Activated naive CD4-positive, alpha-beta T cell treated with anti-CD3 and anti-CD28 coated beads, Interleukin-2, amount 10 ng/mL, durations not matched to agents 7 days and 5 days (primary cell): Measurements from ENCODE around the gene CCBE1.
"Not testable (repeated sequence)": the region's sequence is repeated elsewhere in the genome, so short reads cannot be mapped to it uniquely, and the experiment has no call there.

Experiments
- CTCF ChIA-PET: fragments of 350-600 bp; sonication (Branson Sonifier 250); formaldehyde crosslinking; loops from one replicate; lab custom pipeline; 2021; ENCODE audit warnings: antibody characterized with exemption; lab: Charles Lee
- DNase-seq: peaks from one replicate; pipeline ENCODE4 v3.0.0-alpha.2; 2020
- H3K27ac Mint-ChIP-seq: one replicate; pipeline ENCODE4 v1.8.0; 2021; ENCODE audit warnings: mild to moderate bottlenecking, moderate library complexity, mixed read lengths
- H3K27me3 Mint-ChIP-seq: one replicate; pipeline ENCODE4 v1.8.0; 2021; ENCODE audit warnings: mild to moderate bottlenecking, mixed read lengths
- H3K36me3 Mint-ChIP-seq: one replicate; pipeline ENCODE4 v1.8.0; 2021; ENCODE audit warnings: mixed read lengths
- H3K4me1 Mint-ChIP-seq: one replicate; pipeline ENCODE4 v1.8.0; 2021; ENCODE audit warnings: mixed read lengths
- H3K4me3 Mint-ChIP-seq: one replicate; pipeline ENCODE4 v1.8.0; 2021; ENCODE audit warnings: mild to moderate bottlenecking, moderate library complexity, mixed read lengths
- H3K9me3 Mint-ChIP-seq: one replicate; pipeline ENCODE4 v1.8.0; 2021; ENCODE audit warnings: mixed read lengths

Gene CCBE1

DNA sequence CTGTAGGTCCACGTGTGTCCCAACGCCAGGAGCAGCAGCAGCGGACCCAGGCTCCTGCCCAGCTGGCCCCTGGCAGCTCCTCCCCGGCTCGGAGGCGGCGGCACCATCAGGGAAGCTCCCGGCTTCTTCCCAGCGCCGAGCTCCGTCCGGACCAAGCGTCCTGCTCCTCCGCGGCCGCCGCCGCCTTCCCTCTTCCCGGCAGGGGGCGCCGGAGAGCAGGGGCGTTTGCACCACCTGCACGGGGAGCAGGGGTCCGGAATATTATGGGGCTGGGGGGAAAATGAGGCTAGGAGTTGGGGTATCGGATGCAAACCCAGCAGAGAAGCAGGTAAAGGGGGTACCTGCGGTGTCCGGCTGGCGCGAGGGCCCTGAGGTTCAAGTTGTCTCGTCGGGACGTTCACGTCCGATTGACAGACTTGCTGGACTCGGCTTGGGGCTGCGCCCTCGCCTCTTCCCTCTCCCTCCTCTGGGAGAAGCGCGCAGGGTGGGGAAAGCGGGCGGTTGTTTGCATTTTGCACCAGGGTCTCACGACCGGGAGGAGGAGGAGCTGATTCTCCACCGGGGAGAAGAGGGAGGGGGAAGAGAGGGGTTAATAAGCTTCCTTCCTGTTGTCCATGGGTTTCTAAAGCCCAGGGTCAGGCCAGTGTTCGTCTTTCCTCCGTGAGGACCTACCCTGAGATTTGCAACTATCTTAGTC lies at the start of gene CCBE1:
Gene CCBE1 (minus strand): TSS at position 188 of the 697 bp plus-strand sequence.
- Mint-ChIP-seq H3K27me3 (peaks cover 48% of the 10 kb centered on the region), H3K9me3 (no peaks in the 10 kb centered on the region), H3K4me3 (no peak within 1 kb of the TSS), H3K4me1 (peaks cover 7% of the 10 kb centered on the region), H3K27ac (no peak within 1 kb of the TSS), H3K36me3 (no peaks in the 10 kb centered on the region)
- CTCF ChIA-PET = interaction anchor here (0.6 to 1.7 kb wide), 11 partner anchors 12 to 937 kb away, joined by 3 to 22 read pairs (median 3); no protein-coding TSS in a partner anchor
- peak; percentile 53 for DNase-seq

DNA sequence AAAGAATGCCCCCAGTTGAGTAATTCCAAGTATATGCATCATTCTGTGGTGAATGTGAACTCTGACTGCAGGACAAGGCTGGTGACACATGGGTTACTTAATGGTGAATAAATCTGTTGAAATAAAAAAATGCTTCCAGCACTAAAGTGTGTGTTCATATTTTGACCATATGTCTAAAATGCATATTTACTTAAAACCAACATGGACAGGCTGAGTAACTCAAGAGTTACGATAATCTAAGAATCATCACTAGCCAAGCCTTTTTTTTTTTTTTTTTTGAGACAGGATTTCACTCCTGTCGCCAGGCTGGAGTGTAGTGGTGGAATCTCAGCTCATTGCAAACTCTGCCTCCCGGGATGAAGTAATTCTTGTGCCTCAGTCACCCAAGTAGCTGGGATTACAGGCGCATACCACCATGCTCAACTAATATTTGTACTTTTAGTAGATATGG lies 47.1 kb upstream of the CCBE1 start:
- DNase-seq = no peak
- Mint-ChIP-seq H3K4me3 (no peak overlapping the region), H3K4me1 (no peaks in the 10 kb centered on the region), H3K9me3 (no peaks in the 10 kb centered on the region), H3K27me3 (peaks cover 3% of the 10 kb centered on the region), H3K36me3 (no peaks in the 10 kb centered on the region), H3K27ac (no peak overlapping the region)
- CTCF ChIA-PET = no interaction called here

DNA sequence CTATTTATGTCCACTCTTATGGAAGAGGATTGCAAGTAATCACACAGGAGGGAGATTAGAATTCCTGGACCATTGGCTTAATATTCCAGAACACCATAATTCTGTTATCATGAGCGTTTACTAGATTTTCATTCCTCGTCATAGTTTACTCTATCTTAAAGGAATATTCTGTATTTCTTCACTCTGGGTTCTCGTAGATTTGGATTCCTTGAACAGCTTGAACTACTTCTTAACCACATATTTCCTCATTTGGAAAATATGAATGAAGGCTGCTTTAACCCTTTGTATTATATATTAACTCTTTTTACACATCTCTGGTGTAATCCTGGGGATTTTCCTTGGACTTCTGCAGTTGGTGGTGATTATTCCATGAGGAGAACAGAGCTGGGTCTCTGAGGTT lies 46.3 kb upstream of the CCBE1 start:
- Mint-ChIP-seq H3K4me3 (no peak overlapping the region), H3K27me3 (peaks cover 3% of the 10 kb centered on the region), H3K36me3 (no peaks in the 10 kb centered on the region), H3K9me3 (peaks cover 2% of the 10 kb centered on the region), H3K4me1 (no peaks in the 10 kb centered on the region), H3K27ac (no peak overlapping the region)
- no peak for DNase-seq
- CTCF ChIA-PET = no interaction called here

DNA sequence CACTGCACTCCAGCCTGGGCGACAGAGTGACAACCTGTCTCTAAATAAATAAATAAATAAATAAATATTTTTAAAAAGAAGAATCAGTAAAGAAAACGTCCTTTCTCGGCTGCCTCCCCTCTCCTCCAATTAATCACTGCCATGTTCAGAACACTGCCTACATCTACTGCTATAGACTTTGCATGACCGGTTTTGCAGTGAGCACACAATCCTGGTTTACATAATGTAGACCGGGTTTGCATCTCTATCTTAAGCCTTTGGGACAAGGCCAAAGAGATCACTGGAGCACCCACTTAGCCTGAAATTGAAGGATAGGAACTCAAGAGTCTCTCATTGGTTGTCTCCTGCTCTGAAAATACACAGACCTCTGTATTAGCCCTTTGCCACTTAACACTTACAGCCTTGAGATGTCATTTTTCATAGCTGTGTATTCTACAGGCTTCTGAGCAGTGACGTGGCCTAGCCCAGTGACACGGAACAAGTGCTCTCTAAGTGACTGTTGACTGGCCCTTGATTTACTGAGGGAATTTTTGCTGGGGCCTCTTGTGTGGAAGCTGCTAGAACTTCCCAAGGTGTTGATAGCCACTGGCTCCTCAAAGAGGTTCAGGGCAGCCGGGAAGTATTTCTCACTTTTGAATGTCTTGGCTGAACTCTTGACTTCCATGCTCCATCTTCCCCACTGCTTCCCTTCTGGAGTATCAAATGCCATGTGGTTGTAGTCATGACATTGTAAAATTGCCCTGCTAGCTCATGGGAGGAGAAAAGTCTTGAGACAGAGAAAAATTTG lies 45.3 kb upstream of the CCBE1 start:
- no peak overlapping the region for H3K27ac Mint-ChIP-seq
- no peaks in the 10 kb centered on the region for H3K36me3 Mint-ChIP-seq
- H3K4me3 Mint-ChIP-seq = no peak overlapping the region
- DNase-seq = no peak
- peaks cover 3% of the 10 kb centered on the region for H3K27me3 Mint-ChIP-seq
- H3K9me3 Mint-ChIP-seq = peaks cover 2% of the 10 kb centered on the region
- no peaks in the 10 kb centered on the region for H3K4me1 Mint-ChIP-seq
- CTCF ChIA-PET = no interaction called here

GRCh38 chr18:59740141-59740540 lies 42.9 kb upstream of the CCBE1 start:
- Mint-ChIP-seq H3K27me3 (peaks cover 3% of the 10 kb centered on the region), H3K4me1 (no peaks in the 10 kb centered on the region), H3K27ac (no peak overlapping the region), H3K9me3 (peaks cover 2% of the 10 kb centered on the region), H3K36me3 (no peaks in the 10 kb centered on the region), H3K4me3 (no peak overlapping the region)
- CTCF ChIA-PET = no interaction called here
- DNase-seq = no peak

- peaks cover 2% of the 10 kb centered on the region for H3K9me3 Mint-ChIP-seq
- H3K4me3 Mint-ChIP-seq = no peak overlapping the region
- H3K36me3 Mint-ChIP-seq = no peaks in the 10 kb centered on the region
- no peaks in the 10 kb centered on the region for H3K27me3 Mint-ChIP-seq
- CTCF ChIA-PET = no interaction called here
- no peaks in the 10 kb centered on the region for H3K4me1 Mint-ChIP-seq
- no peak for DNase-seq
- H3K27ac Mint-ChIP-seq = no peak overlapping the region
Measured at GRCh38 chr18:59737776-59738300, 40.6 kb upstream of the CCBE1 start.

- DNase-seq, H3K4me1 Mint-ChIP-seq, H3K27ac Mint-ChIP-seq, H3K4me3 Mint-ChIP-seq, H3K36me3 Mint-ChIP-seq, H3K27me3 Mint-ChIP-seq, CTCF ChIA-PET, H3K9me3 Mint-ChIP-seq: not testable (repeated sequence)
Measured at GRCh38 chr18:59737335-59737734, 40.1 kb upstream of the CCBE1 start.

DNA sequence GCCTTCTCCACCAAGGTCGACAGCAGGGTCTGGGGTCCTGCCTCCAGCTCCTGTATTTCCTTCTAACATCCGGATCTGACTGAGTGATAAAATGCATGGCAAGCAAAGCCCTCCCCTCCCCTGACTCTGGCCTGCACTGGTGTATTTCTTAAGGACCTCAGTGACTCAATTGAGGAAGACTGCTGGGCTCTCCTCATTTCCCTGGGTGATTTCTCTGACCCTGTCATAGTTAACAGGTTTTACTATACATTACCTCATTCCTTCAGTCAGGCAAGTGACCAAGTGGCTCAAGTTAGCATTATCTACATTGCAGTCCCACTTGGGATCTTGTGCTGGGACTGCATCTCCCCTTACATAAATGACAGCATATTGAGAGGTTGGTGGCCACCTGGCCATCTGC lies 38.8 kb upstream of the CCBE1 start:
- CTCF ChIA-PET = no interaction called here
- no peak for DNase-seq
- no peak overlapping the region for H3K27ac Mint-ChIP-seq
- no peaks in the 10 kb centered on the region for H3K27me3 Mint-ChIP-seq
- no peak overlapping the region for H3K4me3 Mint-ChIP-seq
- no peaks in the 10 kb centered on the region for H3K4me1 Mint-ChIP-seq
- no peaks in the 10 kb centered on the region for H3K36me3 Mint-ChIP-seq
- H3K9me3 Mint-ChIP-seq = peaks cover 2% of the 10 kb centered on the region

GRCh38 chr18:59735269-59735860 lies 38.1 kb upstream of the CCBE1 start:
- CTCF ChIA-PET = no interaction called here

DNA sequence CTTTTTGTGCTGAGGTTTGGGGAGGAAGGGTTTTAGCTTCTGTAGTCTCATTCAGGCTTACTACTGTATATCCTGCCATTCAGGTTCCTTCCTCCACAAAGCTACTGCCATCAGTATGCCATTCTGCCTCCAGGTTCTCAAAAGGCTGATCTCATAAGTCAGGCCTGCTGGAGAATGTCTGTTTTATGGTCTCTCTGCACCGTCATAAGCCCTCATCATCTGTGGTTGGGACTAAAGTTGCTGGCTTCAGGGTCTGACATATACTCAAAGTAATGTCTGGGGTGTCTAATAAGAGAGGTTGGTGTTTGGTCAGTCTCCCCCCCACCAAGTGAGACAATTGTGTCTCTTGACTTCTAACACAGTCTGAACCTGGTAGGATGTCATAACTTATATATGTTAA lies 36.2 kb upstream of the CCBE1 start:
- CTCF ChIA-PET = interaction anchor here (0.9 kb wide), 1 partner anchor 8 kb away, joined by 3 read pairs; no protein-coding TSS in a partner anchor
- H3K27me3 Mint-ChIP-seq = no peaks in the 10 kb centered on the region
- no peak overlapping the region for H3K27ac Mint-ChIP-seq
- no peaks in the 10 kb centered on the region for H3K36me3 Mint-ChIP-seq
- no peak for DNase-seq
- no peaks in the 10 kb centered on the region for H3K9me3 Mint-ChIP-seq
- no peak overlapping the region for H3K4me3 Mint-ChIP-seq
- no peaks in the 10 kb centered on the region for H3K4me1 Mint-ChIP-seq

More at GRCh38 chr18:59735269-59735860, 38.1 kb upstream of the CCBE1 start:
- no peaks in the 10 kb centered on the region for H3K27me3 Mint-ChIP-seq
- H3K4me3 Mint-ChIP-seq = no peak overlapping the region
- no peaks in the 10 kb centered on the region for H3K4me1 Mint-ChIP-seq
- peaks cover 2% of the 10 kb centered on the region for H3K9me3 Mint-ChIP-seq
- H3K27ac Mint-ChIP-seq = no peak overlapping the region
- no peak for DNase-seq
- H3K36me3 Mint-ChIP-seq = no peaks in the 10 kb centered on the region

DNA sequence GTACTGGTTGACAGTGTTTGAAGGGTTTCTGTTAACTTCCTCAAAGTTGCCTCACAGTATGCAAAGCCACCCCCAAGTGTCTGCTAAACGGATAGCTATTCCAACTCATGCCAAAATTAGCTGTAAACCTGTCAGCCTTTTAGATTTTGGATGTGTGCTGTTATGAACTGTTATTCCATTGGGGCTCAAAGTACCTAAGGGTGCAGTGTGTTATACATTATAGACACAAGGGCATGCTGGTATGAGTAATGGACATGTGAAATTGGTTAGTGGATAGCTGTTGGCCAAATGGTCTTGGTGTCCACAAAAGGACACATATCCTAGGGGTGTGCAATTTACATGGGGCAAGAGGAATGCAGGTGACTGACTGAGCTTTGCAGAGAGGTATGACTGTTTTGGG lies 33.7 kb upstream of the CCBE1 start:
- H3K9me3 Mint-ChIP-seq = no peaks in the 10 kb centered on the region
- CTCF ChIA-PET = no interaction called here

GRCh38 chr18:59729781-59730180 lies 32.6 kb upstream of the CCBE1 start:
- H3K27me3 Mint-ChIP-seq = no peaks in the 10 kb centered on the region
- no peak overlapping the region for H3K4me3 Mint-ChIP-seq
- H3K4me1 Mint-ChIP-seq = no peaks in the 10 kb centered on the region
- H3K36me3 Mint-ChIP-seq = no peaks in the 10 kb centered on the region
- no peaks in the 10 kb centered on the region for H3K9me3 Mint-ChIP-seq
- DNase-seq = no peak
- CTCF ChIA-PET = no interaction called here
- H3K27ac Mint-ChIP-seq = no peak overlapping the region

More for the DNA sequence above, 33.7 kb upstream of the CCBE1 start:
- no peaks in the 10 kb centered on the region for H3K27me3 Mint-ChIP-seq
- no peak for DNase-seq
- no peaks in the 10 kb centered on the region for H3K4me1 Mint-ChIP-seq
- no peak overlapping the region for H3K27ac Mint-ChIP-seq
- no peaks in the 10 kb centered on the region for H3K36me3 Mint-ChIP-seq
- no peak overlapping the region for H3K4me3 Mint-ChIP-seq

GRCh38 chr18:59728816-59729215 lies 31.6 kb upstream of the CCBE1 start:
- no peak for DNase-seq
- Mint-ChIP-seq H3K9me3 (no peaks in the 10 kb centered on the region), H3K36me3 (no peaks in the 10 kb centered on the region), H3K4me3 (no peak overlapping the region), H3K27me3 (no peaks in the 10 kb centered on the region), H3K27ac (no peak overlapping the region), H3K4me1 (no peaks in the 10 kb centered on the region)
- CTCF ChIA-PET = no interaction called here

GRCh38 chr18:59725142-59725541 lies 27.9 kb upstream of the CCBE1 start:
- no peak for DNase-seq

More at GRCh38 chr18:59725142-59725541, 27.9 kb upstream of the CCBE1 start:
- Mint-ChIP-seq H3K36me3 (no peaks in the 10 kb centered on the region), H3K9me3 (no peaks in the 10 kb centered on the region), H3K27ac (no peak overlapping the region), H3K27me3 (peaks cover 4% of the 10 kb centered on the region), H3K4me1 (no peaks in the 10 kb centered on the region), H3K4me3 (no peak overlapping the region)
- CTCF ChIA-PET = interaction anchor here (1.0 to 1.1 kb wide), 2 partner anchors 9 to 28 kb away, joined by 3 read pairs; partner anchors contain the start of gene CCBE1
